Brain microvascular endothelial cell (primary cell): ENCODE data around the gene MTFR2.
A peak's percentile ranks its signal among the peaks of the same experiment; 100 is the strongest.

ENCODE experiments used
- DNase-seq: peaks from one replicate; pipeline ENCODE4 v3.0.0-alpha.2; 2020
- H3K27ac ChIP-seq: fragments of 250-450 bp; sonication (Bioruptor Pico); 2 replicates; pipeline ENCODE4 v1.5.1; 2020; ENCODE audit warnings: mild to moderate bottlenecking, moderate library complexity
- H3K27me3 ChIP-seq: fragments of 250-450 bp; sonication (Bioruptor Pico); replicated peaks from 2 replicates; pipeline ENCODE4 v1.5.1; 2020; ENCODE audit warnings: mild to moderate bottlenecking
- H3K36me3 ChIP-seq: fragments of 250-450 bp; sonication (Bioruptor Pico); replicated peaks from 2 replicates; pipeline ENCODE4 v1.5.1; 2020; ENCODE audit warnings: mild to moderate bottlenecking
- H3K4me3 ChIP-seq: 2 replicates; pipeline ENCODE4 v1.5.1; 2011; ENCODE audit warnings: low read depth, mild to moderate bottlenecking, control low read depth, low read length, moderate library complexity
- CTCF ChIP-seq: IDR thresholded peaks from 2 replicates; pipeline ENCODE4 v1.5.1; 2011; ENCODE audit warnings: low read depth, mild to moderate bottlenecking, moderate library complexity, low read length, control low read depth, inconsistent platforms; ENCODE audit errors: missing control alignments
- in situ Hi-C: cut with HindIII; loops from 2 replicates; pipeline ENCODE4 v1.10.0; 2017; ENCODE audit warnings: low sequenced_read_pairs, low pct_ligation_motif_present

MTFR2 gene

GRCh38 chr6:136216503-136217401, 33.4 kb downstream of the MTFR2 start:
- TF ChIP-seq CTCF = no peak
- Histone ChIP-seq H3K27me3 (no peaks in the 10 kb centered on the region), H3K27ac (no peak overlapping the region), H3K36me3 (no peaks in the 10 kb centered on the region), H3K4me3 (no peak overlapping the region)
- no peak for DNase-seq
- in situ Hi-C loops = no loop called here

GRCh38 chr6:136213853-136214252, 36.3 kb downstream of the MTFR2 start:
- DNase-seq = no peak
- no peak for TF ChIP-seq CTCF
- H3K27me3 ChIP-seq = no peaks in the 10 kb centered on the region
- in situ Hi-C loops = no loop called here
- H3K36me3 ChIP-seq = no peaks in the 10 kb centered on the region
- H3K4me3 ChIP-seq = no peak overlapping the region
- H3K27ac ChIP-seq = no peak overlapping the region

DNA sequence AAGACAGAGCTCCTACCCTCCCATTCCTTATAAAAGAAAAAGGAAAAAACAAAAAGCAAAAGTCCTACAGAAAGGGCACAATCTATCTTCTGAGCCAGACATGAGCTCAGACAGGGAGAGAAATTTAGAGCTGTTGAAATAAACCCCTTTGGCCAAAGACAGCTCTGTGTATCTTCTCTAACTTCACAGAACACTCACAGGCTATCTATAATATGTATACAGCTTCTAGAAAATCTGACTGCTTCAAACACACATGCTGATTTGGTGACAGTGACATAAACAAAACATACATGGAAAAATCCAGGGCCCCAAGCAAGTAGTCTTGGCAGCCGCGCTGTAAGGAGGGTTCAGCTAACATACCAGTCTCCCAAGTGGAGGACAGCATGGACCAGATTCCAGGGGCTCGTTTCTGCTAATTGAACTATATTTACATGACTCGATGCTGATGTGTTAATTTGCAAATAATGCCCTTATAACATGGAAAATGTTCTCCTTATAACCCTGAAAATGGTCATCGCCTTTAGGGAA, 37.0 kb downstream of the MTFR2 start:
- TF ChIP-seq CTCF = no peak
- H3K36me3 ChIP-seq = no peaks in the 10 kb centered on the region
- H3K27ac ChIP-seq = no peak overlapping the region
- no peaks in the 10 kb centered on the region for H3K27me3 ChIP-seq
- no peak overlapping the region for H3K4me3 ChIP-seq
- in situ Hi-C loops = no loop called here
- DNase-seq = no peak

GRCh38 chr6:136212608-136213007, 37.5 kb downstream of the MTFR2 start:
- no peaks in the 10 kb centered on the region for H3K36me3 ChIP-seq
- no peaks in the 10 kb centered on the region for H3K27me3 ChIP-seq
- no peak overlapping the region for H3K27ac ChIP-seq
- in situ Hi-C loops = no loop called here
- no peak for TF ChIP-seq CTCF
- no peak for DNase-seq
- no peak overlapping the region for H3K4me3 ChIP-seq

DNA sequence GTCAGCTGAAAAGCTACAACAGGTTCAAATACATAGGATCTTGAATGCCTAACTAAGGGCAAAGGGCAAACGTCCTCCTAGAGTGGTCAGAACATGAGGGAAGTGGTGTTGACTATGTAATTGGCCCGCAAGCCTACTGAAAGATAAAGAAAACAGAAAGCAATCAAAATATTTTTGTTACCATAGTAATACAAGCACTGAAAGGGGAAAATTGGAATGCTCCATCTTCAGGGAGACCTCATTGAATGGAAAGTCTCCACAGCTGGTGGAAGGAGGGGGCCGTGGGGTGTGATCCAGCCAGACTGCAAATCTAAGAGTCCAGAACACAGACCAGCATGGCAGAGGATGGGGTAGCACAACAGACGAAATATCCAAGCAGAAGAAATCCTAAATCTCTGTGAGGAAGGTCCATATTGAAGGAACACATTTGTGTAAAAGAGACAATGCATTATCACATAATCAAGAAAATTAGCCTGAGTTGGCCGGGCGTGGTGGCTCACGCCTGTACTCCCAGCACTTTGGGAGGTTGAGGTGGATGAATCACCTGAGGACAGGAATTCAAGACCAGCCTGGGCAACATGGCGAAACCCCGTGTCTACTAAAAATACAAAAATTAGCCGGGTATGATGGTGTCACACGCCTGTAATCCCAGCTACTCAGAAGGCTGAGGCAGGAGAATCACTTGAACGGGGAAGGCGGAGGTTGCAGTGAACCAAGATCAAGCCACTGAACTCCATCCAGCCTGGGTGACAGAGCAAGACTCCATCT, 39.5 kb downstream of the MTFR2 start:
- no peaks in the 10 kb centered on the region for H3K27me3 ChIP-seq
- H3K27ac ChIP-seq = no peak overlapping the region
- in situ Hi-C loops = no loop called here
- H3K36me3 ChIP-seq = no peaks in the 10 kb centered on the region
- DNase-seq = peak; percentile 2
- no peak overlapping the region for H3K4me3 ChIP-seq
- no peak for TF ChIP-seq CTCF
